Measurements from ENCODE around the gene CIT. TPM values are rescaled to one million over a fixed set of nuclear protein-coding genes. Genes with fewer than 3 reads are reported as not detected.
A peak's percentile ranks its signal among the peaks of the same experiment; 100 is the strongest.

CIT gene
- total RNA-seq, 2 experiments from 2014 or later, result 1.3 to 1.9 TPM

- ChIA-PET POLR2A (no interaction called here), CTCF (no interaction called here)
- Mint-ChIP-seq H3K27ac (no peak overlapping the region), H3K4me3 (no peak overlapping the region), H3K9me3 (no peaks in the 10 kb centered on the region), H3K36me3 (ENCODE audit: low read depth) (no peaks in the 10 kb centered on the region), H3K27me3 (no peaks in the 10 kb centered on the region), H3K4me1 (ENCODE audit: low read depth) (no peaks in the 10 kb centered on the region)
- TF ChIP-seq CTCF (IDR thresholded peaks at IDR 0.05), result no peak
- Histone ChIP-seq H3K27ac (ENCODE audit: low read depth in 1 of 2, low read length in 2 of 2) (no peak overlapping the region), H3K9me3 (ENCODE audit: control insufficient read depth in 1 of 2, insufficient read depth in 1 of 2, low read length in 2 of 2) (no peaks in the 10 kb centered on the region), H3K27me3 (ENCODE audit: control insufficient read depth in 1 of 2, insufficient read depth in 2 of 2, low read length in 2 of 2) (no peaks in the 10 kb centered on the region), H3K36me3 (ENCODE audit: insufficient read depth, low read length) (no peaks in the 10 kb centered on the region), H3K4me3 (ENCODE audit: low read length) (no peak overlapping the region), H3K4me1 (ENCODE audit: insufficient read depth, low read length) (no peaks in the 10 kb centered on the region)
- DNase-seq, result no peak
- no peak for ATAC-seq (ENCODE audit: poor library complexity)
- intact Hi-C loops (cut with DNase I, micrococcal nuclease), result no loop called here
Measured at GRCh38 chr12:119817546-119818343, 59.4 kb downstream of the CIT start.

DNA sequence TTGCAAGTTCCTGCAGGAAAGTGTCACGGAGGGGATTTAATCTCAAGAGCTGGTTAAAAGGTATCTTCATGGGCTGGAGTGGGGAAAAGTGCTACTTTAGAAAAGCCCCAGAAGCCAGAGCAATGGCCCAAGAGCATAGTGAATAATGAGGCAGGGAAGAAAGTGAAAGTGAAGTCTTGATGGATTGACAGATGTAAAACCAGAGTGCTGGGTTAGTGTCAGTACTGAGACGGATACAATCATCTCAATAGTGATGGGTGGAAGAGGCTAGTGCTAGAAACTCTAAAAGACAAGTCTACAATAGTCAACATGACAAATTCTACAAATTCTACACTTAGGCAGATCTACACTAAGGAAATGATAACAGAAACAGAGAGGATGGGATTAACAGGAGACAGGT lies 68.1 kb downstream of the CIT start:
- Histone ChIP-seq H3K27ac (ENCODE audit: low read depth in 1 of 2, low read length in 2 of 2) (no peak overlapping the region), H3K4me3 (ENCODE audit: low read length) (no peak overlapping the region), H3K4me1 (ENCODE audit: insufficient read depth, low read length) (no peaks in the 10 kb centered on the region), H3K9me3 (ENCODE audit: control insufficient read depth in 1 of 2, insufficient read depth in 1 of 2, low read length in 2 of 2) (peaks cover 0 to 4% of the 10 kb centered on the region in 2 experiments), H3K36me3 (ENCODE audit: insufficient read depth, low read length) (no peaks in the 10 kb centered on the region), H3K27me3 (ENCODE audit: control insufficient read depth in 1 of 2, insufficient read depth in 2 of 2, low read length in 2 of 2) (no peaks in the 10 kb centered on the region)
- no peak for ATAC-seq (ENCODE audit: poor library complexity)
- DNase-seq, result peak in 1 of 14 experiments; percentile 14
- ChIA-PET CTCF (no interaction called here), POLR2A (no interaction called here)
- no peaks in the 10 kb centered on the region for H3K27me3 Mint-ChIP-seq
- intact Hi-C loops (cut with DNase I, micrococcal nuclease), result no loop called here
- TF ChIP-seq CTCF (IDR thresholded peaks at IDR 0.05), result no peak
- no peaks in the 10 kb centered on the region for H3K9me3 Mint-ChIP-seq
- H3K36me3 Mint-ChIP-seq (ENCODE audit: low read depth), result no peaks in the 10 kb centered on the region
- no peak overlapping the region for H3K27ac Mint-ChIP-seq
- no peak overlapping the region for H3K4me3 Mint-ChIP-seq
- H3K4me1 Mint-ChIP-seq (ENCODE audit: low read depth), result peaks cover 6% of the 10 kb centered on the region

- no peaks in the 10 kb centered on the region for H3K9me3 Mint-ChIP-seq
- no peak overlapping the region for H3K27ac ChIP-seq (ENCODE audit: low read depth in 1 of 2, low read length in 2 of 2)
- H3K27me3 Mint-ChIP-seq, result no peaks in the 10 kb centered on the region
- no peak for TF ChIP-seq CTCF (IDR thresholded peaks at IDR 0.05)
- H3K4me3 Mint-ChIP-seq, result no peak overlapping the region
- ATAC-seq (ENCODE audit: poor library complexity) (no peak), DNase-seq (no peak)
- H3K27ac Mint-ChIP-seq, result no peak overlapping the region
- POLR2A ChIA-PET, result no interaction called here
- no peaks in the 10 kb centered on the region for H3K27me3 ChIP-seq (ENCODE audit: control insufficient read depth in 1 of 2, insufficient read depth in 2 of 2, low read length in 2 of 2)
- H3K4me1 Mint-ChIP-seq (ENCODE audit: low read depth), result peaks cover 6% of the 10 kb centered on the region
- H3K4me3 ChIP-seq (ENCODE audit: low read length), result no peak overlapping the region
- no peaks in the 10 kb centered on the region for H3K36me3 ChIP-seq (ENCODE audit: insufficient read depth, low read length)
- CTCF ChIA-PET, result no interaction called here
- intact Hi-C loops (cut with DNase I, micrococcal nuclease), result no loop called here
- H3K4me1 ChIP-seq (ENCODE audit: insufficient read depth, low read length), result no peaks in the 10 kb centered on the region
- no peaks in the 10 kb centered on the region for H3K36me3 Mint-ChIP-seq (ENCODE audit: low read depth)
- peaks cover 0 to 4% of the 10 kb centered on the region in 2 experiments for H3K9me3 ChIP-seq (ENCODE audit: control insufficient read depth in 1 of 2, insufficient read depth in 1 of 2, low read length in 2 of 2)
Measured at GRCh38 chr12:119808441-119808840, 68.7 kb downstream of the CIT start.

Measured in CD4-positive, alpha-beta T cell (primary cell).